Sigmoid colon (tissue), 4 donors: Measurements from ENCODE around the gene DIS3L2.
"Not testable (repeated sequence)": the region's sequence is repeated elsewhere in the genome, so short reads cannot be mapped to it uniquely, and the experiment has no call there.

Experiments used
- CTCF ChIP-seq, 4 experiments: fragments of 450-650 bp in 3 of 4; fragments of 200-600 bp in 1 of 4; IDR thresholded peaks; one replicate each; pipeline ENCODE4 v1.5.1; 2016 to 2019; ENCODE audit warnings: antibody characterized with exemption in 4 of 4, mild to moderate bottlenecking in 3 of 4, moderate library complexity in 2 of 4
- POLR2A ChIP-seq, 2 donors: fragments of 450-650 bp; IDR thresholded peaks; one replicate each; pipeline ENCODE4 v1.6.1; 2016; ENCODE audit warnings: antibody characterized with exemption in 2 of 2, mild to moderate bottlenecking in 2 of 2, moderate library complexity in 2 of 2
- POLR2AphosphoS5 ChIP-seq, 4 donors: sonication (generic); formaldehyde crosslinking; IDR thresholded peaks; one replicate each; pipeline ENCODE4 v1.6.1; 2017; ENCODE audit warnings: antibody characterized with exemption in 4 of 4

- not testable (repeated sequence) for TF ChIP-seq CTCF, POLR2A, POLR2AphosphoS5 (IDR thresholded peaks at IDR 0.05)
Measured at GRCh38 chr2:232363064-232363783, 401.7 kb downstream of the DIS3L2 start.
